Measurements from ENCODE around the gene NLRP6. TPM values are rescaled to one million over a fixed set of nuclear protein-coding genes. Genes with fewer than 3 reads are reported as not detected.
"Not testable (repeated sequence)": the region's sequence is repeated elsewhere in the genome, so short reads cannot be mapped to it uniquely, and the experiment has no call there.

Gene NLRP6
- total RNA-seq, 2 donors from 2014 or later: 0.19 to 0.20 TPM

DNA sequence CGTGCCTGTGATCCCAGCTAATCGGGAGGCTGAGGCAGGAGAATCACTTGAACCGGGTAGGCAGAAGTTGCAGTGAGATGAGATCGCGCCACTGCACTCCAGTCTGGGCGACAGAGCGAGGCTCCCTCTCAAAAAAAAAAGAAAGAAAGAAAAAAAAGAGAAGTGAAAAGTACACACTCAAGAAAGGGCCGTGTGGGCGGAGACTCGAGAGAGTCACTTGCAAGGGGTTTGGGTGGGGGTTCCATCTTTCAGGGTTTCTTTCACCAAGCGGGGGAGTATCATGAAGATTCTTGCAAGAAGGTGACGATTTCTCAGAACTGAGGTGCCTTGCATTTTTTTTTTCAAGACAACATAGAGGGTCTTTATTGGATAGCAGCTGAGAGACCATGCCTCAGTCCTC lies 25.2 kb downstream of the NLRP6 start:
- H3K36me3 ChIP-seq: no peaks in the 10 kb centered on the region
- peaks cover 0 to 7% of the 10 kb centered on the region in 2 donors for H3K4me1 ChIP-seq
- no peaks in the 10 kb centered on the region for H3K9me3 ChIP-seq
- H3K4me3 ChIP-seq: no peak overlapping the region
- peaks cover 0 to 9% of the 10 kb centered on the region in 2 donors for H3K27me3 ChIP-seq
- no peak for DNase-seq (ENCODE audit: low spot score)
- no peak overlapping the region for H3K27ac ChIP-seq
- TF ChIP-seq, protein P1, sequence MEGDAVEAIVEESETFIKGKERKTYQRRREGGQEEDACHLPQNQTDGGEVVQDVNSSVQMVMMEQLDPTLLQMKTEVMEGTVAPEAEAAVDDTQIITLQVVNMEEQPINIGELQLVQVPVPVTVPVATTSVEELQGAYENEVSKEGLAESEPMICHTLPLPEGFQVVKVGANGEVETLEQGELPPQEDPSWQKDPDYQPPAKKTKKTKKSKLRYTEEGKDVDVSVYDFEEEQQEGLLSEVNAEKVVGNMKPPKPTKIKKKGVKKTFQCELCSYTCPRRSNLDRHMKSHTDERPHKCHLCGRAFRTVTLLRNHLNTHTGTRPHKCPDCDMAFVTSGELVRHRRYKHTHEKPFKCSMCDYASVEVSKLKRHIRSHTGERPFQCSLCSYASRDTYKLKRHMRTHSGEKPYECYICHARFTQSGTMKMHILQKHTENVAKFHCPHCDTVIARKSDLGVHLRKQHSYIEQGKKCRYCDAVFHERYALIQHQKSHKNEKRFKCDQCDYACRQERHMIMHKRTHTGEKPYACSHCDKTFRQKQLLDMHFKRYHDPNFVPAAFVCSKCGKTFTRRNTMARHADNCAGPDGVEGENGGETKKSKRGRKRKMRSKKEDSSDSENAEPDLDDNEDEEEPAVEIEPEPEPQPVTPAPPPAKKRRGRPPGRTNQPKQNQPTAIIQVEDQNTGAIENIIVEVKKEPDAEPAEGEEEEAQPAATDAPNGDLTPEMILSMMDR (IDR thresholded peaks at IDR 0.05): no peak

DNA sequence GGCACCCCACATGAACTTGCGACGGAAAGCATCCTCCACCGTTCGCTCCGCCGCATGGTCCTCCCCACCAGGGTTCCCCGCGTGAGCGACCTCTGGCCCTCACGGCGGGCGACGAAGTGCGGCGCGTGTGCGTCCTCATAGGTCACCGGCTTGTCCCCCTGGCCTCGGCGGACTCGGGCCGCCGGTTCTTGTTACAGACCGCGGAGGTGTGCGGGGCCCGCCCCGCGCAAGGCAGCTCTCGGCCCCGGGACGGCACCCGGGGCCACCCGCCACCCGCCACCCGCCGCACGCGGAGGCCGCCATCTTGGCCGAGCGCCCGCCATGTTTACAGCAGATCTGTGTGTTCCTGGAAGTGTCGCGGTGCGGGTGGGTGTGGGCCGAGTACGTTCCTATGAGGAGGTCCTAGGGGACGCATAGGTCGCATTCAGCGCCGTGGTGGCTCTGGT lies 25.9 kb downstream of the NLRP6 start:
- Histone ChIP-seq H3K4me1 (peaks cover 0 to 7% of the 10 kb centered on the region in 2 donors), H3K4me3 (no peak overlapping the region), H3K27ac (no peak overlapping the region), H3K36me3 (no peaks in the 10 kb centered on the region), H3K27me3 (peaks cover 0 to 5% of the 10 kb centered on the region in 2 donors), H3K9me3 (no peaks in the 10 kb centered on the region)
- no peak for DNase-seq (ENCODE audit: low spot score)
- TF ChIP-seq, protein P1 (IDR thresholded peaks at IDR 0.05): no peak

DNA sequence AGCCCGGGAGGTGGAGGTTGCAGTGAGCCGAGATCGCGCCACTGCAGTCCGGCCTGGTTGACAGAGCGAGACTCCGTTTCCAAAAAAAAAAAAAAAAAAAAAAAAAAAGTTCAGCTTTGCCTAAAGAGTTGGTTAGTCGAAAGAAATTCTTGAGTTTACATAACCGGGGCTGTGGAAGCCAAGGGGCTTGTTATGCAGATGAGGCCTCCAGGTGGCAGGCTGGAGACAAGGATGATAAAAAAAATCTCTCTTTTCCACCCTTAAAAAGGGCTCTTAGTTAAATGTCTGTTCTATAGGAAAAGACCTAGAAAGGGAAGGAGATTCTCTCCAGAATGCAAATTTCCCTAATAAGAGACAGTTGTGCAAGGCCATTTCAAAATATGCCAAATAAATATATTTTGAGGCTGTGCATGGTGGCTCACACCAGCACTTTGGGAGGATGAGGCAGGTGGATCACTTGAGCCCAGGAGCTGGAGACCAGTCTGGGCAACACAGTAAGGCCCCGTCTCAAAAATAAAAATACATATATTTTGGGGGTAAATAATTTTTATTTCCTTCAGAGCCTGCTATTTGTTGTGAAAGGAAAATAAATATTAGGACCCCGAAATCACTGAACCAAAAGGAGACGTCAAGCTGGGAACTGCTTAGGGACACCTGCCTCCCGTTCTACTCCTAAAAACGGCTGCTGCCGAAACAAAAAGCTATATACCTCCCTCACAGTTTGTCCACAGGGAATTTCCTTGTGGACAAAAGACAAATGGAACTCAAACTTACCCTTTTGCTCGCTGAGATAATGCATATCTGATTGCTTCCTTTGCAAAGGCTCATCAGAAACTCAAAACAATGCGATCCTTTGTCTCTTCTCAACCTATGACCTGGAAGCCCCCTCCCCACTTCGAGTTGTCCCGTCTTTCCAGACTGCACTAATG lies 27.0 kb downstream of the NLRP6 start:
- Histone ChIP-seq H3K4me3 (no peak overlapping the region), H3K27ac (no peak overlapping the region)
- peak; percentile 80 for DNase-seq (ENCODE audit: low spot score)

DNA sequence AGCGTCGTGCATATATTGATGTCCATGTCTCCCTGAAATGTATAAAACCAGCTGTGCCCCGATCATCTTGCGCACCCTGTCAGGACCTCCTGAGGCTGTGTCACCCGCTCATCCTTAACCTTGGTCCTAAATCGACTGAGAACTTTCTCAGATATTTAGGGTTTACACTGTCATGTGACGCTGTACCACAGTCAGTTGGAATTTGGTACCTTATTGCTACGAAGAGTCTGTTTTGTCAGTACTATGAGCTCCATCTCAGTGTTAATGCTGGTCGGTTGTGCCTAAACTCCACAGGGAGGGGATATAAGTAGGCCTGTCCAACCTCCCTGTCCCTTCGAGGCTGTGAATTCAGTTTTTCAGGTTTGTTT lies 27.6 kb downstream of the NLRP6 start:
- peaks cover 0 to 7% of the 10 kb centered on the region in 2 donors for H3K4me1 ChIP-seq
- no peak overlapping the region for H3K4me3 ChIP-seq
- TF ChIP-seq, protein P1 (IDR thresholded peaks at IDR 0.05): no peak
- H3K27me3 ChIP-seq: no peaks in the 10 kb centered on the region
- H3K36me3 ChIP-seq: no peaks in the 10 kb centered on the region
- no peak for DNase-seq (ENCODE audit: low spot score)
- H3K27ac ChIP-seq: peak overlapping the region in 1 of 2 donors; percentile 87
- H3K9me3 ChIP-seq: no peaks in the 10 kb centered on the region

More for the DNA sequence above, 27.0 kb downstream of the NLRP6 start:
- H3K9me3 ChIP-seq: no peaks in the 10 kb centered on the region
- TF ChIP-seq, protein P1 (IDR thresholded peaks at IDR 0.05): peak; percentile 46 to 72
- H3K4me1 ChIP-seq: peaks cover 0 to 9% of the 10 kb centered on the region in 2 donors
- no peaks in the 10 kb centered on the region for H3K36me3 ChIP-seq
- no peaks in the 10 kb centered on the region for H3K27me3 ChIP-seq

DNA sequence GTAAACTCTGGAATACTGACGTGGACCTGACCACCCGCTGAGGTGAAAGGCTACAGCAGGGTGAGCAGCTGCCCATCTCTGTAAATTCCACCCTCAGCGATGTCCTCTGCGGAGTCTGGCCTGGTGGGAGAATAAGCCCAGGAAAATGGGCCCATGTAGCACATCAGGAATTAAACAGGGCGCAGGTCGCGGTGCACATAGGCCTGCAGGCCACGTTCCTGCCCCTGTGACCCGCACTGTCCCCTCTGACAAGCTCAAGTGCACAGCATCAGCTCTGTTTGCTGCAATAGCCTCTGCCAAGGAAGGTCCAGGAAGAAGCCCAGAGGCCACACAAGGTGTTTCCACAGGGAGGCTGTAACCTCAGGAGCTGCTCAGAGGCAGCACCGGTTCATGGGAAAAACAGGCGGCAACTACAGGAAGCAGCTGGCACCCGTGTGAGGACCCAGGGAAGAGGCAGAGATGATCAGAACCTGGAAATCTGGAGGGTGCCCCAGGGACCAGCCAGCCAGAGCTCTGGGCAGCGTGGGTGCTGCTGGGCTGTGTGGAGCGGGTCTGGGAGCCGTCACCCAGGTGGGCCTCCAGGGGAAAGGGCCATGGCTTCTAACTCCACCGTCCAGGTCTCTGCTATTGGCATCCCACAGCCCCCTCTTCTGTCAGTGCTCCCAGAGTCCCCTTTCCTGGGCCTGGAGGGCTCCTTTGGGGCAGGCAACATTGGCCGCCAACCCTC lies 28.6 kb downstream of the NLRP6 start:
- Histone ChIP-seq H3K4me3 (no peak overlapping the region), H3K27ac (peak overlapping the region; percentile 32 to 87)
- DNase-seq (ENCODE audit: low spot score): no peak

DNA sequence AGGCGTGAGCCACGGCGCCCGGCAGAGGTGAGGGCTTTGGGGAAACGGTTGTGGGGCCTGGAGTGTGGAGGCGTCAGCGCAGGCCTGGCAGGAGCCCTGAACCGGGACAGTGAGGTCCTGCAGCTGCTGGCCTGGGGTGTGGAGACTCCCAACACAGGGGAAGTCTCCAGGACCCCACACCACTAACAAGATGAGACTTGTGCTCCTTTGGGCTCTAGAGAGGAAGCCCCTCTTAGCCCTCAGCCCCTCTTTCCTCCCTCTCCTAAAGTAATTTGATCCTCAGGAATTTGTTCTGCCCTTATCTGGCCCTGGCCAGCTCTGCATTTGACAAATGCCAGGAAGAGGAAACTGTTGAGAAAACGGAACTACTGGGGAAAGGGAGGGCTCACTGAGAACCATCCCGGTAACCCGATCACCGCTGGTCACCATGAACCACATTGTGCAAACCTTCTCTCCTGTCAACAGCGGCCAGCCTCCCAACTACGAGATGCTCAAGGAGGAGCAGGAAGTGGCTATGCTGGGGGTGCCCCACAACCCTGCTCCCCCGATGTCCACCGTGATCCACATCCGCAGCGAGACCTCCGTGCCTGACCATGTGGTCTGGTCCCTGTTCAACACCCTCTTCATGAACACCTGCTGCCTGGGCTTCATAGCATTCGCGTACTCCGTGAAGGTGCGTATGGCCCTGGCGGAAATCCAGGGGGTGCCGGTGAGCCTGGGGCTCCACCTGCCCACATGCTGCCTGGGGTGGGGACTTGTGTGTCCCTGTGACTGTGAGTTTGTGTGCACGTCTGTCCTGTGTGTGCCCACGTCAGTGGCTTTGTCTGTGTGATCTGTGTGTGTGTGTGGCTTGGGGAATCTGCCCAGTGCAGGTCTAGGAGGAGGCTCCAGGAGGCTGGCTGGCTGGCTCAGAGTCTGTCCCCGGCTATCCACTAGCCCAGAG lies 29.8 kb downstream of the NLRP6 start, which contains the start of gene IFITM2:
Gene IFITM2, plus strand, starts transcription at position 51 of the 943 bp plus-strand sequence. Its CDS starts 377 bp downstream, at position 428.
- not testable (repeated sequence) for H3K36me3 ChIP-seq, H3K9me3 ChIP-seq, H3K27me3 ChIP-seq
- DNase-seq (ENCODE audit: low spot score): peak; percentile 92
- H3K4me3 ChIP-seq: peak within 1 kb of the TSS; percentile 50 to 57
- peaks cover 0 to 20% of the 10 kb centered on the region in 2 donors for H3K4me1 ChIP-seq
- H3K27ac ChIP-seq: peak within 1 kb of the TSS; percentile 83 to 87

More for the DNA sequence above, 28.6 kb downstream of the NLRP6 start:
- TF ChIP-seq, protein P1 (IDR thresholded peaks at IDR 0.05): no peak
- Histone ChIP-seq H3K4me1 (peaks cover 0 to 9% of the 10 kb centered on the region in 2 donors), H3K27me3 (no peaks in the 10 kb centered on the region), H3K36me3 (no peaks in the 10 kb centered on the region), H3K9me3 (no peaks in the 10 kb centered on the region)

DNA sequence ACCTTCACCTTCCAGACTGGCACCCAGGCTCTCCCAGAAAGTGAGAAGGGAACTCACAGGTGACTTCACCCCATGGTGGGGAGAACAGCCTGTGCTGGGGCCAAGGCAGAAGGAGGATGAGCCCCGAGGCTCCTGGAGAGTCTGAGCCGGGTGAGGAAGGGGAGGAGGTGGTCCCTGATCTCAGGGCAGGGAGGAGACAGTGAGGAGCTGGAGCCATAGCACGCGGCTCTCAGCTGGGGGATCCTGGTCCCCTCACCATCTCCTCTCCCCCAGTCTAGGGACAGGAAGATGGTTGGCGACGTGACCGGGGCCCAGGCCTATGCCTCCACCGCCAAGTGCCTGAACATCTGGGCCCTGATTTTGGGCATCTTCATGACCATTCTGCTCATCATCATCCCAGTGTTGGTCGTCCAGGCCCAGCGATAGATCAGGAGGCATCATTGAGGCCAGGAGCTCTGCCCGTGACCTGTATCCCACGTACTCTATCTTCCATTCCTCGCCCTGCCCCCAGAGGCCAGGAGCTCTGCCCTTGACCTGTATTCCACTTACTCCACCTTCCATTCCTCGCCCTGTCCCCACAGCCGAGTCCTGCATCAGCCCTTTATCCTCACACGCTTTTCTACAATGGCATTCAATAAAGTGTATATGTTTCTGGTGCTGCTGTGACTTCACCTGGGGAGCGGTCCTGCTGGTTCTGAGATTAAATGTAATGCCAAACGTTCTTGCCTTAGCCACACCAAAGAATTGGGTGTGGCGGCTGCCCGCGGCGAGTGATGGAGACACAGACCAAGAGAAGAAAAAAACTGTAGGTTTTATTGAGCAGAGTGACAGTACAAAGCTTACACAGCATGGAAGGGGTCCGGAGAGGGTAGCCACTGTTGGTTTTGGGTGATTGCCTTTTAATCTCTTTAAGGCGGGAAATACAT lies 30.8 kb downstream of the NLRP6 start:
- not testable (repeated sequence) for H3K9me3 ChIP-seq; H3K27me3 ChIP-seq; H3K36me3 ChIP-seq; DNase-seq (ENCODE audit: low spot score)
- Histone ChIP-seq H3K4me3 (peak overlapping the region; percentile 50 to 57), H3K4me1 (peaks cover 0 to 27% of the 10 kb centered on the region in 2 donors), H3K27ac (peak overlapping the region; percentile 83 to 87)
